NCI-H1105 treated with DMSO at 0.1 percent for 48 hours (cell line): Measurements from ENCODE around the gene IFT81.

Experiments used
- DNase-seq: peaks from one replicate; lab custom pipeline; 2025; lab: John Stamatoyannopoulos, UW

The IFT81 gene

DNA sequence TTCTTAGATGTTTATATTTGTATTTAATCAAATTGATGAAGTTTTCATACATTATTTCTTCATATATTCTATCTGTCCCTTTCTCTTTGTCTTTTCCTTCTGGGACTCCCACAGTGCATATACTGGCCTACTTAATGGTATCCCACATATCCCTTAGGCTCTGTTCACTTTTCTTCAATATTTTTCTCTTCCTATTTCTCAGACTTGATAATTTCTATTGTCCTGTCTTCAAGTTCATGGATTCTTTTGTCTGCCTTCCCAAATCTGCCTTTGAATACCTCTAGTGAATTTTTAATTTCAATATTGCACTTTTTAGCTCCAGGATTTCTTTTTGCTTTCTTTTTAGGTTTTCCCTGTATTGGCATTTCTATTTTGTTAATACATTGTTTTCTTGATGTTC lies 33.4 kb downstream of the IFT81 start:
- DNase-seq = no peak

DNA sequence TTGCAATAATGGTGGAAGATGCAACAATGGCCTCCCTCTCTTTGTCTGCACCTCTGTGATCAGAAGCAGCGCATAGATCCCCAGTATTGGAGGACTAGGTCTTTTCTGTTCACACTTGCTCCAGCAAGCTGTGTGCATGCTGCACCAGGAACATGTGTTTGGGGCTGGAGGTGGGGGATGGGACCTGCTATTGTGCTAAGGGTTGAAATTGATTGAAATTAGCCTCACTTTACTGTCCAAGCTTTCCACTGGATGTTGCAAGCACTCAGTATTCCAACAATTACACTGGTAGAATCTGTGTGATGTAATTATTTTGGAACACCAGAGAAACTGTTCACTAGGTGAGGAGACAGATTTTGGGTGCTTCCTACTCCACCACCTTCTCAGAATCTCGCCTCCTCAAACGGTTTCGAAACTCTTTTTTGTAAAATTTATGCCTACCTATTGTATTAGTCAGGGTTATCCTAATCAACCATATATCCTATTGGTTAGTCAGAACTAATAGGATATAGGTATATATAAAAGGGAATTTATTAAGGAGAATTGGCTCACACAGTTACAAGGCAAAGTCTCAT lies 35.6 kb downstream of the IFT81 start:
- DNase-seq = no peak

DNA sequence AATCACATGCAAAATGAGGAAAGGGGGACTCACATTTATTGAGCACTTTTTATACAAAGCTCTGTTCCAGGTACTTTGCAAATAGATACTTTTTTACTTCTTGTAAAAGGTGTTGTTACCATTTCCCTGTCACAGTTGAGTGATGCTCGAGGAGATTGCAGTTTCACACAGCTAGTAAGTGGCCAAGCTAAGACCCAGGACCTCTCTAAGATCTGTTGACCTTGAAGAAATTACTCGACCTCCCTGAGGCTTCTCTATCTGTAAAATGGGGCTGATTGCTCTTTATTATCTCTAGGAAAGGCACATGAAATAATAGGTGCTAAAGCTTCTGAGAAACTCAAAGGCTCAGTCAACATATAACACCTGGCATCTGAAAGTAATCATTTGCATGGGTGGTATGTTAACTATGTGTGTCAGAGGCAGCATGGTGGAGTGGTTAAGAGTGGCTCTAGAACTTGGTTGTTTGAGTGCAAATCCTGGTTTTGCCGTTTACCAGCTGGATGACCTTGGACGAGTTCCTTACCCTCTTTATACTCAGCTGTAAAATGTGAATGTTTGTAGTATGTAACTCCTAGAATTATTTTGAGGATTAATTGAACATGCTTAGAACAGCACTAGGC lies 41.5 kb downstream of the IFT81 start:
- no peak for DNase-seq

DNA sequence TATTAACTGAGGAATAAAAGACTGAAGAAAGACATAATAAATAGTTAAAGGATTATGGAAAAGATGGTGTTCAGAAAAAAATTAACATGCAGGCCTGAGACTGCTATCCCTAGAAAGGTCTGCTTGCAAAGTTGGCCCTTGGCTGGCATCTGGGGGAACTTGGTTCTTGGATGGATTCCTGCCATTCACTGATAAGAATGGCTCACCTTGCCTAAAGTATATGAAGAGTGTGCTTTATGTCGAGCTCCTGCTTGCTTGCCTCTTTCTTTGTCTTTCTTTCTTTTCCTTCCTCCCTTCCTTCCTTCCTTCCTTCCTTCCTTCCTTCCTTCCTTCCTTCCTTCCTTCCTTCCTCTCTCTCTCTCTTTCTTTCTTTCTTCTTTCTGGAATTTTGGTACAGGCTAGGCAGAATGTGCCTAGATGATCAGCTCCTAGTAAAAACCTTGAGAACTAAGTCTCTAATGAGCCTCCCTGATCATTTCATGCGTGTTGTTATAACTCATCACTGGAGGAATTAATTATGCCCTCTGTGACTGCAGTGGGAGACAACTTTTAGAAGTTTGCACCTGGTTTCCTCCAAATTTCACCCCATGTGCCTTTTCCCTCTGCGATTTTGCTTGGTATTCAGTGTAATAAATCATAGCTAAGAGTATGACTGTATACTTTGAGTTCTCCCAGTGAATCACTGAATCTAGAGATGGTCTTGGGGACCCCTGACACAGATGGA lies 44.7 kb downstream of the IFT81 start:
- DNase-seq = no peak

DNA sequence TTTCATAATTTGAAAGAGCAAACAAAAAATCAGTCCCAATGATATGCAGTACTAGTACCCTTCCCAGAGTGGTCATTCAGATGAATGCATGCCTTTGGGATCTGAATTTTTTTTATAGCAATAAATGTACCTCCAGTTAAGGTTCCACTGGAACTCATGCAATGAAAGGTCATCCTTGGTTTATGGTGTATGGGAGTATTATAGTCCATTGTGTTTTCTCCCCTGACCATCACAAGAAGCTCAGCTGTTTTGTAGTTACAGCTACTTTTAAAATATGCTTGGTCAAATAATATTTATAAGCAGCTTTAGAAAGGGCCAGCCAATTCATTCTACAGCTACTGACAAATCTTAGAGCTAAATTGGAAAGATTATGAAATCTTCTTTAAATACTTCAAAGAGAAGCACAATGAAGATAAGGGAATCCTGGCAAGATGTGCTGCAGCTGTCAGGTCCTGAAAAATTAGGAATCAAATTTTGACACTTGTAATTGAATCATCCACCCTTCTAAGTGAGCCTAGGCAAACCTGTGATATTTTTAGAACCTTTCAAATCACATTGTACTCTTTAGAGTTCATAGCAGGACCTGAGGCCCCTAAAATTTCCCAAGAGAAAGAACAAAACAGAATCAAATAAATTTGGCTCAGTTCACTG lies 46.5 kb downstream of the IFT81 start:
- no peak for DNase-seq

DNA sequence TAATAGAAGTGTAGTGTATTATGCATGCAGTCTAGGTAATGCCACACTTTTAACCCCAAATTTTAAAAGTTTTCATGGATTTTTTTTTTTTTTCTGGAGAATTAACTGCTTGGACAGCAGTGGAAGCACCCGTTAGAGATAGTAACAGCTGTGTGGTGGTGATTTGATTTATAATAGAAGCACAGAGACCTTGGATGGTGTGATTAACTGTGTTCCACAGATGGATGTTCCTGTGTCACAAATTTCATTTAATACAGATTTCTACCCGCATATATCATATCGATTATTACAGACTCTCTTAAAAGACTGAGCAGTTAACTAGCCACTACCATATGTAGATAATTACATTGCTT lies 47.0 kb downstream of the IFT81 start:
- DNase-seq = no peak

DNA sequence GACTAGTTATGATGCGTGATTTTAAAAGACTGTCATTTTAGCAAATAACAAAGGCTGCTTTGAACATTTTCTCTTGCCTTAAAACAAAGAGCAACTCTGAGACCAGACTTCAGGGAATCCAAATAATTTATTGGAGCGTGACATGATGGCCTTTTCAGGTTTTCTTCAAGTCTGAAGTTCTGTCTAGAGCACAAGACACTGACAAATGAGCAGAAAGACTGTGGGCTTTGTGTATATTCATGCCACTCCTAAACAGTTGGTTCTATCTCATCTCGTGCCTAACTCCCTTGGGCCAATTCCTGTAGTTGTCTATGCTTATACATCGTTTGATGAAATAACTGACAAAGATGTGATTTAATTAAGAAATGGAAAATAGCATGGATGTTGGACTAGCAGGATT lies 47.5 kb downstream of the IFT81 start:
- DNase-seq = no peak

DNA sequence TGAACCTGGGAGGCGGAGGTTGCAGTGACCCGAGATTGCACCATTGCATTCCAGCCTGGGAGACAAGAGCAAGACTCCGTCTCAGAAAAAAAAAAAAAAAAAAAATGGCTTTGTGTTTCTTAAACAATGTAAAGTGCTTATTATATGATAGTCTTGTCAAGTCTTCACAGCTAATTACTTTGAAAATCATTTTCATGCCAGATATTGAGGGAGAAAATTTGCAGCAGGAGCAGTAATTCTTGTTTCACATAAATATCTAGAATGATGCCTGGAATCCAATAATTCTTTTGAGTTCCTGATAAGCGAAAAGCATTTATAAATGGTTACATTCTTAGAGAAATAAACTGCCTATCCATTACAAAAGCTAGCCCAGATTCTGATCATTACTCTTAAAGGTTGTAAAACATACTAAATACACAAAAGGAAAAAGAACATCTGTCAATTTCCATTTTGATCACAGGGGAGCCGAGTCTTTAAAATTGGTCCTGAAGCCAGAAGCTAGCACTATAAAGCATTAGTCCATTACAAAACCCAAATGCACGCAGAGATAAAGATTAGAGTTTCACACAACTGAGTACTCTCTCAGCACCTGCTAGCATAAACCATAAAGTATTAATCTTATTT lies 50.3 kb downstream of the IFT81 start:
- DNase-seq = no peak

DNA sequence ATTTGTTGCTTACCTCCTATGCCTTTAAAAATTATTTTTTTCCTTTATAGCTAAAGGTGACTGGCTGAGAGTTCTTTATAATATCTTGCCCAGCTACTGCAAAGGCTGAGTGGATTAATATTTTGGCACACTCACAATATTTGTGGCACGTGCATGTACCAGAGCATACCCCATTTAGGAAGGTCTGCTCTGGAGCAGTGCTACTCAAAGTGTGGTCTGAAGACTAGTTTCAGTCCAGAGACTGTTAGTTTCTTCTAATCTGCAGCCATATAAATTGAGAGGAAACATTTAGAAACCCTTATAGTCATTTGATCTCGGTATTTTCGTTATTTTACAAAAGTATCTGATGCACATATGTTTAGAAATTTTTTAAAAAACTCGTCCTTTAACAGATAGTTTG lies 51.0 kb downstream of the IFT81 start:
- no peak for DNase-seq

DNA sequence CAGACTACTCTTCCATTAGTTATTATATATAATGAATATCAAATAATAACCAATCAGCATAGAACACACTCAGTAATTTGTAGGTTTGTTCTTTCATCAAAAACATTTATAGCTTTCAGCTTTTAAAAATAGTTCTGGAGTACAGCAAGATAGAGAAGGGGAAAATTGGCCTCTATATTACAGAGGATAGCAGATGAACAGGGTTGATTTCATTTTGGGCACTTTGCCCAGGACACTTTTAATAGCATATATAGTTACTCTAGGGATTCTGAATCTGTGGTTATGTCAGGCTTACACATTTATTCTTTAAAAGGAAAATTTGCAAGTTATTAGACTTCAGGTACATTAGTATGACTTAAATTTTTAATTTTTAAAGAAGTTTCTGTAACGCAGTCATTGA lies 52.6 kb downstream of the IFT81 start:
- DNase-seq = peak; percentile 13

DNA sequence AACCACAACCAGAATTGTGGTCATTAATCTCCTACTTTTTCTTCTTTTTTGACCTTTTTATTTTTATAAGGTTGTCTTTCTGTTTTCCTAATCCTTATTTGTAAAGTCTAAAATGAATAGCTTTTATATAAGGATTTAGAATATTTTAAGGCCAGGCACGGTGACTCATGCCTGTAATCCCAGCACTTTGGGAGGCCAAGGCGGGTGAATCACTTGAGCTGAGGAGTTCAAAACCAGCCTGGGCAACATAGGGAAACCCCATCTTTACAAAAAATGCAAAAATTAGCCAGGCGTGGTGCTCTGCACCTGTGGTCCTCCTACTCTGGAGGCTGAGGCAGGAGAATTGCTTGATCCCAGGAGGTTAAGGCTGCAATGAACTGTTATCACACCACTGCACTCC lies 55.1 kb downstream of the IFT81 start:
- DNase-seq = no peak

DNA sequence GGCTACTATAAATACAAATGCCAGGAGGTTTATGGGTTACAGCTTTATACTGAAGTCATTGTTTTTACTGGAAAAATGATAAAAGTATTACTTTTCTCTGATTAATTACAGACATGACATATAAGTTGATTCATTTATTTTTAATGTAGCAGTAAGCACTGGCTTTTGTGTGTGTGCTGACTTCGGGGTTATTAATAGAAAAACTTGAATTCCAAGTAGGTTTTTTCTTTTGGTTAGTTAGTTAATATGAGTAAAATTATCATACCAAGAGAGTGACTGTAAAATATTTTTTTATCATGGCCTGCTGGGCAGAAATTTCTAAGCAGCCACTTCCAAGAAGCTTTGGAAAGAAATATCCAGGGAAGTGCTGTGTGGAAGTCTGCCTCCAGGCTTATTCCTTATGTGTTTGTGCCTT lies 56.4 kb downstream of the IFT81 start:
- no peak for DNase-seq

DNA sequence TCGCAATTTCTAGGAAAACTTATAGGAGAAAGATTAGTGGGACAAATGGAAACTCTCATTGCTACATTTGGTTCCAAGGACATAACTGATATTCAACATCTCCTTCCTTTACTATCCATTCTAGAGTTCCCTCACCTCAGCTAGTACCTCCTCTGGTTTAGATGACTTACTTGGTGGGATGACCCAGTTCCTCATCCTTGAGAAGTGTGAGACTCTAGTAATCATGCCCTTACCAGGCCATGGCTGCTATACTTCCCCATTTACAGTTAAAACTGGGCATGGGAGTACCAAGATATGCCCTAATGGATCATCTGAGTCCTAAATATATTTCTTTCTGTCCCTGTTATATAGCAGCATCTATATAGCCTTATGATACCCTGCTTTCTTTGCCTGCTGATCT lies 58.1 kb downstream of the IFT81 start:
- no peak for DNase-seq

DNA sequence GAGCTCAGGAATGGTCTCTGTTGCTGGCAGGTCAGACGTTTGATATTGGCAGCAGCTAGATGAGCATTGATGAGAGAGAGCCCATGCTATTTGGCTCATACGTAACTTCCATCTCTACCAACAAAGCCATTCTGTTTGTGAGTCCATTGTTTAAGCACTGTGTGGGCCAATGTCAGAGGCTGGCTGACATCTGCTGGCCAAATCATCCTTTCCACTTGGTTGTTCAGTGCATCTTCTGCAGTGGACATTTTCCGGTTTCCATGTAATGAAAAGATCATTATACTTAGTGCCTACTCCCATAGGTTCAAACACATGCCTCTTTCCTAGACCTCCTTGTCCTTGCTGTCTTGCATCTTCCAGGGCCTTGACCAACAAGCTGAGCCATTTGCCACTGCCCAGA lies 59.2 kb downstream of the IFT81 start:
- no peak for DNase-seq

DNA sequence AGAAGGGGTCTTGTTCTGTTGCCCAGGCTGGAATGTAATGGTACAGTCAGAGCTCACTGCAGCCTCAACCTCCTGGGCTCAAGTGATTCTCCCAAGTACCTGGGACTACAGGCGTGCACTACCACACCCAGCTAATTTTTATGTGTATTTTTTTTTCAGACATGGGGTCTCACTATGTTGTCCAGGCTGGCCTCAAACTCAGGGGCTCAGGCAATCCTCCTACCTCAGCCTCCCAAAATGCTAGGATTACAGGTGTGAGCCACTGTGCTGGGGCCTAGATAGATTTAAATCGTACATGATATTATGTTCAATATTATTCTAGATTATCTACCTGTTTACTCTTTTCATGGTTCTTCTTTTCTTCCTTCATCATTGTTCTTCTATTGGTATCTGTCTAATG lies 61.5 kb downstream of the IFT81 start:
- DNase-seq = no peak

DNA sequence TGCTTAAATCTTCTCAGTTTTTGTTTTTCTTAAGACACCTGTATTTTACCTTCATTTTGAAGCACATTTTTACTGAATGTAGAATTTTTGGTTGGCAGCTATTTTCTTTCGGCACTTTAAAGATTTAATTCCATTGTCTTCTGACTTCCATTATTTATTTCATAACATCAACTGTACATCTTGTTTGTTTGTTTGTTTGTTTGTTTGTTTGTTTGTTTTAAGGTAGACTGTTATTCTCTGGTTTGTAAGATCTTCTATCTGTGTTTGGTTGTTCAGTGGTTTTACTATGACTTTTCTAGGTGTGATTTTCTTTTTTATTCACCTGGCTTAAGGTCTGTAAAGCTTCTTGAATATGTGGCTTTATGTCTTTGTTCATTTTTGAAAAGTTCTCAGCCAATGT lies 61.9 kb downstream of the IFT81 start:
- no peak for DNase-seq

DNA sequence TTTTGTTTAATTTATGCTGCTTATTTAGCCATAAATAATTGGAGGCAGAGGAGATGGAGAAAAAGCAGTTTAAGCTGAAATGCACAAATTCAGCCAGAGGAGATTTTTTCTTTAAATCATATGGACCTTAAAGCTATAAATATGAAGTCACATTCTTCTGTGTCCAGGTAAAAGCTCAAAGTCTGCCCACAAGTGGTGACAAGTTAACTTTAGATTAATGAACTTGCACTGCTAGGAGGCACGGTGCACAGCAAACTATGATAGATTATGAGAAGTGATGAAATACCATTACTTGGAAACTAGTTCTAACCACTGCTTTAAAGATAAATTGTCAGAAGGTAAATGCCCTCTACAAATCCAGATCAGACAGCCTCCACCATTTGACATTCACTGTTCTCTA lies 69.0 kb downstream of the IFT81 start:
- no peak for DNase-seq

DNA sequence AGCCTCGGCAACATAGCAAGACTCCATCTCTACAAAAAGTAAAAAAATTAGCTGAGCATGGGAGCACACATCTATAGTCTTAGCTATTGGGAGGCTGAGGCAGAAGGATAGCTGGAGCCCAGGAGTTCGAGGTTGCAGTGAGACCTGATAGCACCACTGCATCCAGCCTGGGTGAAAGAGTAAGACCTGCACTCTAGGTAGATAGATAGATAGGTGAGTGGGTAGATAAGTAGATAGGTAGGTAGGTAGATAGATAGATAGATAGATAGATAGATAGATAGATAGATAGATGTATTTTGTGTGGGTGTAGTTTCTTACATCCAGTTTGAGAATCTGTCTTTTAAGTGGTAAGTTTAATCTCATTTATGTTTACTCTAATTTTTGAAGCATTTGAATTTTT lies 72.8 kb downstream of the IFT81 start:
- no peak for DNase-seq

DNA sequence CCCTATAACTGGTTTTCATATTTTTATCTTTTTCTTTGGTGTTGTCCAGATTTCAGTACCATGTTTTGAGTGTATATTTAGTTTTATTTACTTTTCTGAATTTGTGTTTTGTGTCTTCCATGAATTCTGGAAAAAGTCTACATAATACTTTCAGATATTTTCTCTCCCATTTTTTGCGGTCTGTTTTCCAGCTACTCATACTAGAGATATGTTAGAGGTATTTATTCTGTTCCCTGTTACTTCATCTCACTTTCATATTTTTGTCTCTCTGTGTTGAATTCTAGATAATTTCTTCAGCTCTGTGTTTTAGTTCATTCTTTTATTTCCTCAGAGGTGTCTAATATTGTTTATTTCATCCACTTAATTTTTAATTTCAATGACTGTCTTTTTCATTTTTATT lies 74.2 kb downstream of the IFT81 start:
- no peak for DNase-seq

DNA sequence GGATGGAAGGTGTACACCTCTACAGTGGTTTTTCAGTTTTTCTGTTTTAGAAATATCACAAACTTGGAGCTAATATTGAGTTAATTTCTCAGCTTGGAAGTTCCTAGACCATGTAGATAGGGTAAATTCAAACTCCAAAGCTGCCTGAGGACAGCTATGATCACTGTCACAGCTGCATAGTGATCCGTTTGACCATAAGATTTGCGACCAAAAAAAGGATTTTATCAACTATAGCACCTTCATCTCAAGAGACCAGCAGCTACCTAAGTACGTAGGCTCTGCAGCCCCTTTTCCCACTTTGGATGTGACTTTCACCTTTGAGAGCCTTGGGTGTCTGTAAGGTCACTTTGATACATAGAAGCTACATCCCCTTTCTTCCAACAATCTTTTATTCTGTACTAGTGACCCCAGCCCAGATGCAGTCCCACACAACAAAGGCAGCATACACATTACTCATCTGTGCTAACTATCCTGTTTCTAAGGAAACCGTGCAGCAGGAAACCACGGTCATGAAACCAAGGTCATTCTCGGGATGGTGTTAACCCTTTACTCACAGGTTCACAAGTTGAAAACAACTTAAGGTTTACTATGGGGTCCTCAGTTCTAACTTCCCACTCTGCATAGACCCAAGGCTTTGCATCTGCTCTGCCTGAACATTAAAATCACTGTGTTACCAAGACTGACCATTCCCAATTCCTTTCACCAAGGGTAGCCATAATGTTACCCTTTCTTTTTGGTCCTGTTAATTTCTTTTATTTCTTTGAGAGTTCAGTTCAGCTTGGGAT lies 75.4 kb downstream of the IFT81 start:
- DNase-seq = no peak

DNA sequence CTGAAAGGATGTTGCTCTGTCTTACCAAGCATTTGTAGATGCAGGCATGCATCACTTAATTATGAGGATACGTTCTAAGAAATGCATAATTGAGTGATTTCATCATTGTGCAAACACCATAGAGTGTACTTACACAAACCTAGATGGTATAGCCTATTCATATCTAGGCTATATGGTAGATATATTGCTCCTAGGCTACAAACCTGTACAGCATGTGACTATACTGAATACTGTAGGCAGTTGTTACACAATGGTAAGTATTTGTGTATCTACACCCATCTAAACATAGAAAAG lies 75.9 kb downstream of the IFT81 start:
- DNase-seq = no peak

DNA sequence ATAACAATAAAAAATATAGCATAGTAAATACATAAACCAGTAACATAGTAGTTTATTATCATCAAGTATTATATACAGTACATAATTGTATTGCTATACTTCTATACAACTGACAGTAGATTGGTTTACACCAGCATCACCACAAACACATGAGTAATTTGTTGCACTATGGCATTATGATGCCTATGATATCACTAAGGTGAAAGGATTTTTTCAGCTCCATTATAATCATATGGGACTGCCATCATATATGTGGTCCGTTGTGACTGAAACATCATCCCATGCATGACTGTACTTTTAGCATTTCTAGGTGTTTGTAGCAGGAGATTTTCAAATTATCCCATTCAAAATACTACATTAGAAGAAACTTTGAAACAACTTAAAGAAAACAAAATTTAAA lies 77.8 kb downstream of the IFT81 start:
- DNase-seq = no peak
